Measurements from ENCODE around the gene MOCOS.

- TF ChIP-seq CTCF (conservative IDR thresholded peaks at IDR 0.05; ENCODE audit: low read depth, low read length) (no peak), EZH2phosphoT487 (IDR thresholded peaks at IDR 0.05; ENCODE audit: borderline replicate concordance, low read length) (no peak), EZH2 (IDR thresholded peaks at IDR 0.05; ENCODE audit: low read length, unreplicated experiment) (no peak)
Observed at GRCh38 chr18:36155851-36156757, 31.2 kb upstream of the MOCOS start.
